HG02759 (cell line): ENCODE measurements around the gene AVPR1A.

ENCODE experiments used
- ATAC-seq: cut with Tn5 transposase; IDR thresholded peaks from one replicate; pipeline ENCODE4 v1.9.1; 2021; ENCODE audit warnings: mild to moderate bottlenecking, moderate library complexity; ENCODE audit not compliant: unreplicated experiment

Gene AVPR1A

DNA sequence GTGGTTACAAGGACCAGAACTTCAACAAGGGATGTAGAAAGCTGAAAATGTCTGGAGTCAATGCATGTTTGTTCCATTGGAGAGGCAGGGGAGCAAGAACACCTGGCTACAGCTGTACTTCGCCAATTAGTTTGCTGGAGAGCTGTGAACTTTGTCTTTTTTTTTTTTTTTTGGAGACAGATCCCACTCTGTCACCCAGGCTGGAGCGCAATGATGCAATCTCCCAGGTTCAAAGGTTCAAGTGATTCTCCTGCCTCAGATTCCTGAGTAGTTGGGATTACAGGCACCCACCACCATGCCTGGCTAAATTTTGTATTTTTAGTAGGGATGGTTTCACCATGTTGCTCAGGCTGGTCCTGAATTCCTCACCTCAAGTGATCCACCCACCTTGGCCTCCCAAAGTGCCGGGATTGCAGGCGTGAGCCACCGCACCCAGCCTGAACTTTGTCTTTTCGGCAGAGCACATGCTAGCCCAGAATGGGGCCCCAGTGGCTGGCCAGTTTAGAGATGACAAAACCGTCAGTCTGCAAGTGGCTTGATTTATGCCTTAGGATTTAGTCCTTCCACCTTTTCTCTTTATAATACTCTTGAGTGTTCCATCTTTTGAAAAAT lies 55.5 kb downstream of the AVPR1A start:
- no peak for ATAC-seq

DNA sequence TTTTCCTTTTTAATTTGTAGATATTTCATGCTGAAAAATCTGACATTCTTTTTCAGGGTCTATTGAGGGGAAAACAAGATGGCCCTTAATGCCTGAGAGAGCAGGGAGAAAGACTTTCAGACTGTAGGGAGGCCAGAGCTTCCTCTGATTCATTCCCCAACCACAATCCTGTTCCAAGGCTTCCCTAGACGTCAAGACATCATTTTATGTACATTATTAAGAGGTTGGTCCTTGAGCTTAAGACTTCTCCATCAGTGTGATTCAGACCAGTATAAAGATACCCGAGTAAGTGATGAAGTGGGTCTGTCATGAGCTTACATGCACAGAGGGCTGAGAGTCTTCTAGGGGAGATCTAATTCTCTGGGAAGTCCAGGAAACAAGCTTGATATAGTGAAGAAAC lies 57.3 kb downstream of the AVPR1A start:
- no peak for ATAC-seq

DNA sequence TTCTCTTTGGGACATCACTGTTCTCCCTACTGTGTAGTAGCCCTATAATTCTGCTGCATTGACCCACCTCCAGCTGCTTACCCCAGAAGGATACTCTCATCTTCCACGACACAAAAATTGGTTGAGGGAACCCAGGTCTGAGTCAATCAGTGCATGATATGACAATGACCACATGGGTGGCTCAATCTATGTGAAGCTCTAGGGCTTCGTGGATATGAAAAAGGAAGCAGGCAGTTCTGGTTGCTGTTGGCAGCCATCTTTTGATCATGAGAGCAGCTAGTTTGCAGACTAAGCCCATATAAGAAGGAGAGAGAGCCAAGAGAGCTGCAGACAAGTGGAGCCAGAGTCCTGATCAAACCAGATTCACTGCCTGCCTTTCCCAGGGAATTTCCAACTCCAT lies 57.9 kb downstream of the AVPR1A start:
- ATAC-seq = no peak
